Adrenal gland (tissue), 12 donors: ENCODE measurements around the gene GCAT. TPM values are rescaled to one million over a fixed set of nuclear protein-coding genes. Genes with fewer than 3 reads are reported as not detected.

Experiments used
- DNase-seq, 7 donors: peaks; one replicate each; pipeline ENCODE4 v3.0.0-alpha.2; 2019 to 2020
- H3K27ac ChIP-seq, 5 donors: fragments of 200-600 bp; sonication (generic) in 4 of 5; 1 replicate in 3 of 5; 2 replicates in 2 of 5; pipeline versions ENCODE4 v1.5.1 to v1.8.0; 2016 to 2020; ENCODE audit warnings: mild to moderate bottlenecking in 1 of 5
- H3K27me3 ChIP-seq: fragments of 200-600 bp; 2 replicates; pipeline ENCODE4 v1.8.0; 2021
- H3K36me3 ChIP-seq, 2 donors: fragments of 200-600 bp; replicated peaks in 1 of 2; 1 replicate in 1 of 2; 2 replicates in 1 of 2; pipeline versions ENCODE4 v1.5.1 to v1.8.0; 2018 to 2022
- H3K4me1 ChIP-seq, 2 donors: fragments of 200-600 bp; replicated peaks in 1 of 2; 1 replicate in 1 of 2; 2 replicates in 1 of 2; pipeline versions ENCODE4 v1.5.1 to v1.8.0; 2018 to 2021
- H3K4me3 ChIP-seq, 4 donors: fragments of 200-600 bp; sonication (generic) in 3 of 4; one replicate each; pipeline ENCODE4 v1.5.1; 2016 to 2018
- H3K9me3 ChIP-seq, 3 donors: fragments of 200-600 bp; sonication (generic) in 1 of 3; replicated peaks in 1 of 3; 1 replicate in 2 of 3; 2 replicates in 1 of 3; pipeline versions ENCODE4 v1.5.1 to v1.8.0; 2016 to 2021
- POLR2A ChIP-seq, 2 donors: fragments of 450-650 bp; IDR thresholded peaks; one replicate each; pipeline ENCODE4 v1.6.1; 2017; ENCODE audit warnings: antibody characterized with exemption in 2 of 2, mild to moderate bottlenecking in 2 of 2, moderate library complexity in 1 of 2
- WGBS, 4 donors: extraction: QIAGEN DNeasy Blood & Tissue Kit in 2 of 4; methylation state at CpG; one replicate each; pipeline versions ENCODE4 v1.1.5 to v1.1.7; 2013 to 2017; 5-methylcytosine and 5-hydroxymethylcytosine counted together
- intact Hi-C, 2 donors: fragments of 100-400 bp; cut with DNase I; formaldehyde crosslinking; loops; one replicate each; pipeline versions ENCODE4 v1.14.1 to v1.15.0; 2022 to 2023
- polyA plus RNA-seq, 3 donors: library from polyadenylated mRNA; stranded (reverse); fragments of 200-250 nt in 2 of 3; fragments of 350-450 nt in 1 of 3; fragmentation: Illumina TruSeq in 1 of 3; extraction: RNeasy Lipid Tissue Mini Kit (QIAGEN cat#74804) in 1 of 3; gene quantifications; one replicate each; pipeline ENCODE4 v1.2.3, GENCODE V29; 2013 to 2014
- total RNA-seq, 9 donors: library from RNA; depleted of rRNA in 4 of 9; stranded (reverse); fragments of >200 nt in 4 of 9; fragments of 120-200 nt in 1 of 9; fragmentation: NEBNext Ultra II Directional in 1 of 9; extraction: Animal tissue kit (Norgen Biotek cat#: 25700) in 1 of 9; gene quantifications; one replicate each; pipeline versions ENCODE4 v1.1.0 to v1.2.4, GENCODE V29; 2013 to 2023
- TF ChIP-seq, protein P1 (sequence below), 6 experiments: fragments of 450-650 bp in 4 of 6; fragments of 200-600 bp in 2 of 6; sonication (generic) in 1 of 6; IDR thresholded peaks; 1 replicate in 5 of 6; 2 replicates in 1 of 6; pipeline versions ENCODE4 v1.5.1 to v1.8.0; 2016 to 2021; ENCODE audit warnings: antibody characterized with exemption in 6 of 6, mild to moderate bottlenecking in 2 of 6, moderate library complexity in 1 of 6
- donor health status: healthy with polysubstance abuse.
- donor health status: Bipolar disorder and iron deficiency.
- donor health status: DM: yes; HTN: yes; CAD: no.
- donor health status: DM: no; HTN: no; CAD: no.
- donor health status: DM: no; HTN: no; CAD: no.
- donor health status: DM: yes; HTN: yes; CAD: no.

Gene GCAT
- total and polyA plus RNA-seq, 12 donors = 18.2 to 87.9 (median 33.3) TPM

DNA sequence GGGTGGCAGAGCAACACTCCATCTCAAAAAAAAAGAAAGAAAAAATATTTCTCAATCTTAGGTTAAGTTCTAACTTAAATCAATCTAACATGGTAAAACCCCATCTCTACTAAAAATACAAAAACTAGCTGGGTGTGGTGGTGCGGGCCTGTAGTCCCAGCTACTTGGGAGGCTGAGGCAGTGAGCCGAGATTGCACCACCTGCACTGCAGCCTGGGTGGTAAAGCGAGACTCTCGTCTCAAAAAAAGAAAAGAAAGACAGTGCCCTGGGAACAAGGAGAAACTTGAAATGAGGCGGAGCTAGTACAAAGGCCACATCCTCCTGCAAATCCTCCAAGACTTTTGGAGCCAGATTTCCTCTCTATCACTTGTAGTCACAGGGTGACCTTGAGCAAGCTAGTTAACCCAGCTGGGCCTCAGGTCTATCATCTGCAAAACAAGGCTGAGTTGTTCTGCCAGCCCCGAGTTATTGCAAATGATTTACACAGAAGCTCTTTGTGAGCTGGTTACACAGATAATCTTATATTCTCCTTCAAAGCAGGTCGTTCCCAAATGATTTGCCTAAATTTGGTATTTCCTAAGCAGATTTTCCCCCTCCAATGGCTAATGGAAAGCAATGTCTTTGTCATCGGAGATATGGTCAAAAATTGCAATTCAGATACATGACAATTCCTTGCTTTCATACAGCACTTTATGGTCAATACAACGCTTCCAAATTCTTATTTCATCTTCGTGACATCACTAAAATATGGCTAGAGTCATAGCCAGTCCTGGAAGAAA, 34.5 kb downstream of the GCAT start:
- 36 to 54% (median 43%) methylated on average over 10 of the region's 10 CpGs for WGBS, 4 donors
- intact Hi-C loops = no loop called here
- TF ChIP-seq, protein P1, sequence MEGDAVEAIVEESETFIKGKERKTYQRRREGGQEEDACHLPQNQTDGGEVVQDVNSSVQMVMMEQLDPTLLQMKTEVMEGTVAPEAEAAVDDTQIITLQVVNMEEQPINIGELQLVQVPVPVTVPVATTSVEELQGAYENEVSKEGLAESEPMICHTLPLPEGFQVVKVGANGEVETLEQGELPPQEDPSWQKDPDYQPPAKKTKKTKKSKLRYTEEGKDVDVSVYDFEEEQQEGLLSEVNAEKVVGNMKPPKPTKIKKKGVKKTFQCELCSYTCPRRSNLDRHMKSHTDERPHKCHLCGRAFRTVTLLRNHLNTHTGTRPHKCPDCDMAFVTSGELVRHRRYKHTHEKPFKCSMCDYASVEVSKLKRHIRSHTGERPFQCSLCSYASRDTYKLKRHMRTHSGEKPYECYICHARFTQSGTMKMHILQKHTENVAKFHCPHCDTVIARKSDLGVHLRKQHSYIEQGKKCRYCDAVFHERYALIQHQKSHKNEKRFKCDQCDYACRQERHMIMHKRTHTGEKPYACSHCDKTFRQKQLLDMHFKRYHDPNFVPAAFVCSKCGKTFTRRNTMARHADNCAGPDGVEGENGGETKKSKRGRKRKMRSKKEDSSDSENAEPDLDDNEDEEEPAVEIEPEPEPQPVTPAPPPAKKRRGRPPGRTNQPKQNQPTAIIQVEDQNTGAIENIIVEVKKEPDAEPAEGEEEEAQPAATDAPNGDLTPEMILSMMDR (IDR thresholded peaks at IDR 0.05) = no peak
- peak in 1 of 2 donors; percentile 54 for TF ChIP-seq POLR2A (IDR thresholded peaks at IDR 0.05)

DNA sequence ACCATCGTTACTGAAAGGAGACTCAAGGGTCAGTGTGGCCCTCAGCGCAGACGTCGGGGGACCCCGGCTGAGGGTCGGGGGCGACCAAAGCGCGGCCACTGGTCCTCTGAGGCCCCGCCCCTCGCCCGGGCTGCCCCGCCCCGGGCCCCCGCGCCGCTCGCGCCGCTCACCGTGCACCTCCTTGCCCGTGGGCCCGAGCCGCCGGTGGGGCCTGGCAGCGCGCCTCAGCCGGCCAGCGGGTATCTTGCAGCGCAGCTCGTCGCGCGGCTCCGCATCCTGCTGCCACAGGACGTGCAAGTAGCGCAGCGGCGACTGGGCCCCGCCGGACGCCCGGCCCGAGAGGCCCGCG, 36.0 kb downstream of the GCAT start:
- DNase-seq = peak in 4 of 7 donors; percentile 50 to 71 (median 54)
- intact Hi-C loops = no loop called here
- Histone ChIP-seq H3K4me3 (peak overlapping the region; percentile 65 to 89 (median 73)), H3K9me3 (no peaks in the 10 kb centered on the region), H3K27me3 (no peaks in the 10 kb centered on the region), H3K36me3 (peaks cover 0 to 13% of the 10 kb centered on the region in 2 donors), H3K4me1 (peaks cover 5 to 29% of the 10 kb centered on the region in 2 donors), H3K27ac (peak overlapping the region; percentile 63 to 96 (median 87))
- TF ChIP-seq POLR2A (IDR thresholded peaks at IDR 0.05) = no peak
- 0% methylated on average over 3 to 44 of the region's 46 CpGs; no CpG with 5 or more reads in 1 of the 4 donors for WGBS, 4 donors

More for the DNA sequence above, 34.5 kb downstream of the GCAT start:
- Histone ChIP-seq H3K36me3 (peaks cover 0 to 29% of the 10 kb centered on the region in 2 donors), H3K9me3 (no peaks in the 10 kb centered on the region), H3K27me3 (no peaks in the 10 kb centered on the region), H3K4me1 (peaks cover 0 to 24% of the 10 kb centered on the region in 2 donors), H3K27ac (peak overlapping the region in 4 of 5 donors; percentile 12 to 91 (median 50)), H3K4me3 (no peak overlapping the region)
- peak in 6 of 7 donors; percentile 38 to 66 (median 52) for DNase-seq

DNA sequence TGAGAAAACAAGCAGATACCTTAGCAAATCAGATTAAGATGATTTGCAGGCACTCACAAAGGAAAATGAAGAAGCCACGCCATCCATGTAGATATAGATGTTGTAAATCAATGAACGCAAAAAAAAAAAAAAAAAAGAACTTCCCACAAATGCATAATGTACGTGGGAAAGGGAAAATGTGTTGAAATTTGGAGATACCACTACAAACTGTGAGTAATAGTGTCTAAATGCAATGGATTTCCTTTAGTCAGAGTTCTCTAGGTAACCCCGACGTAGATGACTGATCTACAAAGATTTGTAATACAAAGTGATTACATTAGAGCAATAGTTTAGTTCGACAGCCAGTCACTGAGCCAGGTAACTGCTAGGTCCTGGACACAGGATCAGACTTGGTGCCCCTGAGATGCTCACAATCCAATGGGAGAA, 37.2 kb downstream of the GCAT start:
- peak overlapping the region in 2 of 4 donors; percentile 23 to 89 for H3K4me3 ChIP-seq
- H3K27ac ChIP-seq = peak overlapping the region; percentile 75 to 96 (median 87)
- no peak for TF ChIP-seq POLR2A (IDR thresholded peaks at IDR 0.05)
- TF ChIP-seq, protein P1 (IDR thresholded peaks at IDR 0.05) = no peak
- no peaks in the 10 kb centered on the region for H3K27me3 ChIP-seq
- WGBS, 4 donors = 84 to 91% (median 88%) methylated on average over 6 of the region's 6 CpGs
- no peaks in the 10 kb centered on the region for H3K9me3 ChIP-seq
- DNase-seq = no peak
- peaks cover 8 to 33% of the 10 kb centered on the region in 2 donors for H3K4me1 ChIP-seq
- peaks cover 0 to 1% of the 10 kb centered on the region in 2 donors for H3K36me3 ChIP-seq
- intact Hi-C loops = no loop called here

DNA sequence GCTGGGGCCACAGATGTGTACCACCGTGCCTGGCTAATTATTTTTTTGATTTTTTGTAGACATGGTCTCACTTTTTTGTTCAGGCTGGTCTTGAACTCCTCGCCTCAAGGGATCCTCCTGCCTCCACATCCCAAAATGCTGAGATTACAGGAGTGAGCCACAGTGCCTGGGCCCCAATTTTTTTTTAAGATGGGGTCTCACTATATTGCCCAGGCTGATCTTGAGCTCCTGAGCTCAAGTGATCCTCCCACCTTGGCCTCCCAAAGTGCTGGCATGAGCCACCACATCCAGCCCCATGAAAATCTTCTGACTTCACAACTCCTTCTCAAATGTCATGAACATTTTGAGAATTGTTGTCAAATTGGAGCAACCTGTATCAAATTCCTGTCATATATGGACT, 38.7 kb downstream of the GCAT start:
- no peaks in the 10 kb centered on the region for H3K9me3 ChIP-seq
- no peak for DNase-seq
- H3K27ac ChIP-seq = no peak overlapping the region
- H3K36me3 ChIP-seq = peaks cover 0 to under 1% of the 10 kb centered on the region in 2 donors
- TF ChIP-seq, protein P1 (IDR thresholded peaks at IDR 0.05) = no peak
- no peak for TF ChIP-seq POLR2A (IDR thresholded peaks at IDR 0.05)
- no peak overlapping the region for H3K4me3 ChIP-seq
- H3K4me1 ChIP-seq = peaks cover 17 to 43% of the 10 kb centered on the region in 2 donors
- intact Hi-C loops = no loop called here
- no peaks in the 10 kb centered on the region for H3K27me3 ChIP-seq
- WGBS, 4 donors = 92 to 100% (median 98%) methylated on average over 2 of the region's 2 CpGs
